T follicular helper cell (primary cell): ENCODE results near the gene AADACL3.
"Not testable (repeated sequence)": the region's sequence is repeated elsewhere in the genome, so short reads cannot be mapped to it uniquely, and the experiment has no call there.

Experiments
- DNase-seq: peaks from one replicate; pipeline ENCODE4 v3.0.0-alpha.2; 2020; ENCODE audit warnings: low read depth

AADACL3 gene

DNA sequence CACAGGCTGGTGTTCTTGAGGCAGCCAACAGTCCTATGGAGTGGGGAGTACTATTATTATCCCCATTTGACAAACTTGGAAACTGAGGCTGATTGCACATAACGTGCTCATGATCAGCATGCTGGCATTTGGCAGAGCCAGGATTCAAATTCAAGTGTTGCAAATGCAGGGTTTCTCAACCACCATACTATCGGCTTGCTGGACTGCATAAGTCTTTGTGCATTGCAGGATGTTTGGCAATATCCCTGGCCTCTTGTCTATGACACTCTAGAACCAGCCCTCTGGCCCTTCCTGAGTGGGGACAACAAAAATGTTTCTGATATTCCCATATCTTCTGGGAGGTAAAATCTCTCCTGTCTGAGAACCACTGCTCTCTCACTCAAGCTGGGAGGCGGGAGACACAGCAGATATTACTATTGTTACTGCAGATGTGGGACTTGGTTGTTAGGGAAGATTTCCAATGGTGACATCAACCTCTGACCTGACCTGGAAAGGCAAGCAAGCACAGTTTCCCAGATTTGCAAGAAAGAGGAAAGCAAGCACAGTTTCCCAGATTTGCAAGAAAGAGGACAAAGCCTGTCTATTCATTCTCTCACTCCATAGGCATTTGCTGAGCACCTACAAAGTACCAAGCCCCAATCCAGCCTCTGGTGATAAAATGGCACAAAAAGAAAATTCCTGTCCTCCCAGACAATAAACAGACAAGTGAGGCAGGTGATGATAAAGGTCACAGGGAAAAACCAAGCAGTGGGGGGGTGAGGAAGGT lies 1.0 kb upstream of the AADACL3 start:
- DNase-seq: no peak

DNA sequence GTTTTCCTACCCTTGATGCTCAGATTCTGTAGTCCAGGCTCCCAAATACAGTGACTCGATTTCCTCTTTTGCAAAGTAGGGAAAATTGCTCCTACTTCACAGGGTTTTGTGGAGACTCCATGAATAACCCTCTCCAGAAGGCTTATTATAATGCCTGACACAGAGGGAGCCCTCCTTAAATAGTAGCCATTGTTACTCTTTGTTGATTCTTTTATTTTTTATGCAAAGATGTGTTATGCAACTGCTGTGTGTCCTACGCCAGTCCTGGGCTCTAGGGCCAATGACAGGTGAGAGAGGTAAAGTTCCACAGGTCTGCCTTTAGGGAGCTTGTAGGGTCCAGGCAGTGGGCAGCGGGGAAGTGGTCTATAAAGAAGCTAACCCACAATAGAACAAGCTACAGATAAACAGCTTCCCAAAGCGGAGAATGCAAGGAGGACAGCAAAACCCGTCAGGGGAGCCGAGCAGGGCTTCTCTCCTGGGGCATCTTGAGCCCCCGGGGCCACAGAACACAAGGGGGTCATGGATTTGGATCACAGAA lies 1.5 kb downstream of the AADACL3 start:
- no peak for DNase-seq

DNA sequence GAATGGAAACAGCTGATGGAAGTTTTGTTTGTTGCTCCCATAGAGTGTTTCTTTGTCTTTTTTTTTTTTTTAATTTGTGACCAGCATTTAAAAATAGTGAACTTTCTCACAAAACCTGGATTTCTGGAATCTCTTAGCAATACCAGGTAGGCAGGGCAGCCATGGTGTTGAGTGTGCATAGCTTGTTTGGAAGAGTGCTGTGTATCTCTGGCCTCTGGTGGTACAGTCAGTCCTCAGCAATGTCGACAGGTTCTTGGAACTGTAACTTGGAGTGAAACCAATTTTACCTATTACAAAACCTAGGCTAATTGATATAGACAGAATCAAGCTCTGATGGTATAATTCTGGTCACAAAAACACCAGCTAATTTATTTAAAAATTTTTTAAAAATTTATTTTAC lies 6.7 kb downstream of the AADACL3 start:
- DNase-seq: no peak

DNA sequence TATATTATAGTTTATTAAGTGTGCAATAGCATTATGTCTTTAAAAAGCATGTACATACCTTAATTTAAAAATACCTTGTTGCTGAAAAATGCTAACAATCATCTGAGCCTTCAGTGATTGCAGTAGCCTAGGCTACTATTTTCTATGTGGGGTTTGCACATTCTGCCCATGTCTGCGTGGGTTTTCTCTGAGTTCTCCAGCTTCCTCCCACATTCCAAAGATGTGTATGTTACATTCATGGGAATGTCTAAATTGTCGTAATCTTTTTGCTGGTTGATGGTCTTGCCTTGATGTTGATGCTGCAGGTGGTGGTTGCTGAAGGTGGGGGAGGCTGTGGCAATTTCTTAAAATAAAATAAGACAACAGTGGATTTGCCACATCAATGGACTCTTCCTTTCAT lies 12.5 kb downstream of the AADACL3 start:
- DNase-seq: no peak

DNA sequence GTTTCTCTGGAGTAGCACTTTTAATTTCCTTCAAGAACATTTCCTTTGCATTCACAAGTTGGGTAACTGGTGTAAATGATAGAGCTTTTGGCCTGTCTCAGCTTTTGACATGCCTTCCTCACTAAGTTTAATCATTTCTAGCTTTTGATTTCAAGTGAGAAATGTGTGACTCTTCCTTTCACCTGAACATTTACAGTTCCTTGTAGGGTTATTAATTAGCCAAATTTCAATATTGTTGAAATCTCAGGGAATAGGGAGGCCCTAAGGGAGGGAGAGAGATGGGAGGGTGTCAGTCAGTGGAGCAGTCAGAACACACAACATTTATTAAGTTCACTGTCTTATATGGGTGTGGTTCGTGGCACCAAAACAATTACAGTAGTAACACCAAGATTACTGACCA lies 14.2 kb downstream of the AADACL3 start:
- DNase-seq: no peak

DNA sequence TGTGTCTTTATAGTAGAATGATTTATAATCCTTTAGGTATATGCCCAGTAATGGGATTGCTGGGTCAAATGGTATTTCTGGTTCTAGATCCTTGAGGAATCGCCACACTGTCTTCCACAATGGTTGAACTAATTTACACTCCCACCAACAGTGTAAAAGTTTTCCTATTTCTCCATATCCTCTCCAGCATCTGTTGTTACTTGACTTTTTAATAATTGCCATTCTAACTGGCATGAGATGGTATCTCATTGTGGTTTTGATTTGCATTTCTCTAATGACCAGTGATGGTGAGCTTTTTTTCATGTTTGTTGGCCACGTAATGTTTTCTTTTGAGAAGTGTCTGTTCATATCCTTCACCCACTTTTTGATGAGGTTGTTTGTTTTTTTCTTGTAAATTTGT lies 15.2 kb downstream of the AADACL3 start:
- DNase-seq: not testable (repeated sequence)

DNA sequence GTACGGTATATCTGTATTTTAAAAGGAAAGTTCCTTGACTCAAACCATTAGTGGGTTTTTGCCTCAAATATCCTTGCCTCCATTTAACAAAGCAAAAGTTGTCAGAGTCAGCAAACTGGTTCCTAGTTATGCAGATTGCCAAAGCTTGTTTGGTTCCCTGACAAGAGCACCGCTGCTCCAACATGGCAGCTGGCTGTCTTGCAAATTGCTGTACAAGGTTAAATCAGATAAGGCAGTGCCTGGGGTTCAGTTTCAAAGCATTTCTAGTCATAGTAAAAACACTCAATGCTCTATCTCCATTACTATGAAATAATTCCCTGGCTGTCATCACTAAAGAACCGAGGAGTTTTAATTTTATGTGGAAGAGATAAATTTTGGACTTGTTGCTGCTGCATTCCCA lies 18.7 kb downstream of the AADACL3 start:
- no peak for DNase-seq

DNA sequence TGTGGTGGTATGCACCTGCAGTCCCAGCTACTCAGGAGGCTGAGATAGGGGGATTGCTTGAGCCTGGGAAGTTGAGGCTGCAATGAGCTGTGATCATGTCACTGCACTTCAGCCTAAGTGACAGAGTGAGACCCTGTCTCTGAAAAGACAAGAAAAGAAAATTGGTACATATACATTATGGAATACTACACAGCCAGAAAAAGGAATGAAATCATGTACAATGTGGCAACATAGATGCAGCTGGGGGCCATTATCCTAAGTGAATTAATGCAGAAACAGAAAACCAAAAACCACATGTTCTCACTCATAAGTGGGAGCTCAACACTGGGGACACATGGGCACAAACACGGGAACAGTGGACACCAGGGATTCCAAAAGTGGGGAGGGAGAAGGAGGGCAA lies 23.0 kb downstream of the AADACL3 start:
- no peak for DNase-seq

DNA sequence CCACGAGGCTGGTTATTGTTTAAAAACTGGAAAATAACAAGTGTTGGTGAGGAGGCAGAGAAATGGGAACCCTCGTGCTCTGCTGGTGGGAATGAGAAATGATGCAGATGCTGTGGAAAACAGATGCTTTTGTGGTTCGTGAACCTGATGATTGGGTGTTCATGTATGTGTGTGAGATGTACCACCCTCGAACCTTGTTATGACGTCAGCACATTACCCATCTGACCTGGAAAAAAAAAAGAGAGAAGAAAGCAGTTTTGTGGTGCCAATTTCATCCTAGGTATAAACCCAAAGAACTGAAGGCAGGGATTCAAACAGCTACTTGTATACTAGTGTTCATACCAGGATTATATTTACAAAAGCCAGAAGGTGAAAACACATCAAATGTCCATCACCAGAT lies 23.7 kb downstream of the AADACL3 start:
- DNase-seq: no peak

DNA sequence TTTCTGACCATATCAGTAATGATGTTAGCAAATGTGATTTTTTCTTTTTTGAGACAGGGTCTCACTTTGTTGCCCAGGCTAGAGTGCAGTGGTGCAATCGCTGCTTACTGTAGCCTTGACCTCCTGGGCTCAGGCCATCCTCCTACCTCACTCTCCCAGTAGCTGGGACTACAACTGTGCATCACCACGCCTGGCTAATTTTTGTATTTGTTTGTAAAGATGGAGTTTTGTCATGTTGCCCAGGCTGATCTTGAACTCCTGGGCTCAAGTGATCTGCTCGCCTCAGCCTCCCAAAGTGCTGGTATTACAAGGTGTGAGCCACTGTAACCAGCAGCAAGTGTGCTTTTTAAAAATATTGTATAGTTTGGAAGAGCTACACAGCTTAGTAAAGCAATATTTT lies 26.0 kb downstream of the AADACL3 start:
- no peak for DNase-seq

DNA sequence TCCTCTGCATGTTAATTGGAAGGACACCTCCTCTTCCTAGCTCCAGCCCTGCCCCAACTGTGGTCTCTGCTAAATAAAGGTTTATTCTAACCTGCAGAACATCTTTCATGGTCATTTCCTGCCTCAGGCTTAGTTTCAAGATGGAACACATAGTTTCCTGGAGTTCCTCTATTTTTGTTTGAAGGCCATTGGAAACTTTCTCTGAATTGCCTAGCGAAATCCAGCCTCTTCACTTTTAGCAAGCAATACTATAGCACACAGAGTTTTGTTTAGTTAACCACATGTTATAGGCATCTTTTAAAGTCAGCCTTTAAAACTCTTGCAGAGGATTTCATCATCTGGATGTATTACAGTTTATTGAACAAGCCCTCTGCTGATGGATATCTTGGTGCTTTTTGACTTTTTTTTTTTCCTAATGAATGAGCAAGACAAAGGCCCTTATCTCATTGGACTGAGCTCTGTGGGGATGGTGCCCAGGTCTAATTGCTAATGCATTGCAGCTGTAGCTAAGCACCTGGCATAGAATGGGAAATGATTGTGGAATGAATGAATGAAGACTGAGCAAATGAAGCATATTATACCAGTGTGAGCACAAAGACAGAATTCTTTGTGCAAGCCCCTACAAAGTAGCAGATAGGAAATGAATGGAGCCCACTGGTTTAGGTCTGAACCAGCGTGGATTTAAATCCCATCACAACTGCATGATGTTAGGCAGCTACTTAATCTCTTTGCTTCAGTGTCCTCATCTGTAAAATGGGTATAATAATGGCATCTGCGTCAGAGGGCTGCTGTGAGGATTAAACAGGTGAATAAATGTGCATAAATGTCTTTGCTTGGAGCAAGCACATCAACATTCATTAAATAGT lies 29.4 kb downstream of the AADACL3 start:
- no peak for DNase-seq

DNA sequence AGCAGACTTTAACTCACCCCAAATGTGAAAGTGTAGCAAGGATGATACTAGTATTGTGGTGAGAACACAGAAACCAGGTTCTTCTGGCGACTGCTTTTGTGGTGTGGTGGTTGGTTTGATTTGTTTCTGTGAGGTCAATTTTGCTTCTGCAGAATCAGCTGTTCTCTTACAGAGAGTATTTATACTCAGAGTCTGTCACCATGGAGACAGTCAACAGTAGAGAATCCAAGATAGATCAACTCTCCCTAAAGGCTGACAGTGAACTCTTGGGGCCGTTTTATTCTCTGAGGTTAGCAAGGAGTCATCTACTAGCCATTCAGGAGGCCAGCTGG lies 30.0 kb downstream of the AADACL3 start, which contains the start of gene CFAP107:
Gene CFAP107 (plus strand): TSS at position 209 of the 332 bp plus-strand sequence. CDS start 231 bp downstream, outside the sequence.
- DNase-seq: no peak

DNA sequence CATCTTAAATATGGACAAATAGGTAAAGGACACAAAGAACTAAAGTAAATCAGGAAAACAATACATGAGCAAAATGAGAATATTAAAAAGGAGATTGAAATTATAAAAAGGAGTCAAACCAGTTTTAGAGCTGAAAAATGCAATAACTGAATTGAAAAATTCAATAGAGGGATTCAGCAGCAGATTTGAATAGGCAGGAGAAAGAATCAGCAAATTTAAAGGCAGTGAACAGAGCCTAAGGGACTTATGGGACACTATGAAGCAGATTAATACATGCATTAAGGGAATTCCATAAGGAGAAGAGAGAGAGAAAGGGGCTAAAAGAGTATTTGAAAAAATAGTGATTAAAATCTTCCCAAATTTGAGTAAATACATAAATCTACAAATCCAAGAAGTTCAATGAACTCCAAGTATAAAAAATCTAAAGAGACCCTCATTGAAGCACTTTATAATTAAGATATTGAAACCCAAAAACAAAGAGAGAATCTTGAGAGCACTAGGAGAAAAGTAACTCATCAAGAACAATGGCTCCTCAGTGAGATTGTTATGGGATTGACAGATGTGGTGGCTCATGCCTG lies 33.0 kb downstream of the AADACL3 start:
- no peak for DNase-seq

DNA sequence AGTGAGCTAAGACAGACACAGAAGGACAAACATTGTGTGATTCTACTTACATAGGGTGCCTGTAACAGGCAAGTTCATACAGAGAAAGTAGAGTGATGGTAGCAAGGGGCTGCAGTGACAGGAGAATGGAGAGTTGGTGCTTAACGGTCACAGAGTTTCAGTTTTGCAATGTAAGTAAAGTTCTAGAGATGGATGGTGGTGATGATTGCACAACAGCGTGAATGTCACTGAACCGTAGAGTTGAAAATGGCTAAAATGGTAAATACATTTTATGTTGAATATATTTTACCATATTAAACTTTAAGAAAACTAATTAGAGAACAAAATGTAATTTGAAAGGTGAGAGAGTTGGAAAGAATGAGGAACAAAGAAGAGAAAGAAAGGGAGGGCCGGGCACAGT lies 38.8 kb downstream of the AADACL3 start:
- no peak for DNase-seq

DNA sequence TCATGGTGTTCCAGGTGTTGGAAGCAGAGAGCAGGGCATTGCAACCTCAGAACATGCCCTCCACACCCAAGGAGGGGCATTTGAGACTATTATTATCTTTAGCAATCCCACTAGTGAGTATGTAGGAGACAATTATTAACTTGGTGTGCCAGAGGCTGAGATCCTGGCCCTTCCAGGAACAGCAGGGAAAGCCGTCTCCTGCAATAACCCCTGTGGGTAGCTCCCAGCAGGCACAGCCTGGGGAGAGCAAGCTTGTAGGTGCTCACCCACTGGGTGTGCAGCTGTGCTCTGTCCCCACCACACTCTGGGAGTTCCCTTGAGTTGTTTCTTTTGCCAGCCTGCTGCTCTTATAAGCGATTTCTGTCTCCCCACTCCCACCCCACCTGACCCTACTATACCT lies 40.4 kb downstream of the AADACL3 start:
- DNase-seq: no peak

DNA sequence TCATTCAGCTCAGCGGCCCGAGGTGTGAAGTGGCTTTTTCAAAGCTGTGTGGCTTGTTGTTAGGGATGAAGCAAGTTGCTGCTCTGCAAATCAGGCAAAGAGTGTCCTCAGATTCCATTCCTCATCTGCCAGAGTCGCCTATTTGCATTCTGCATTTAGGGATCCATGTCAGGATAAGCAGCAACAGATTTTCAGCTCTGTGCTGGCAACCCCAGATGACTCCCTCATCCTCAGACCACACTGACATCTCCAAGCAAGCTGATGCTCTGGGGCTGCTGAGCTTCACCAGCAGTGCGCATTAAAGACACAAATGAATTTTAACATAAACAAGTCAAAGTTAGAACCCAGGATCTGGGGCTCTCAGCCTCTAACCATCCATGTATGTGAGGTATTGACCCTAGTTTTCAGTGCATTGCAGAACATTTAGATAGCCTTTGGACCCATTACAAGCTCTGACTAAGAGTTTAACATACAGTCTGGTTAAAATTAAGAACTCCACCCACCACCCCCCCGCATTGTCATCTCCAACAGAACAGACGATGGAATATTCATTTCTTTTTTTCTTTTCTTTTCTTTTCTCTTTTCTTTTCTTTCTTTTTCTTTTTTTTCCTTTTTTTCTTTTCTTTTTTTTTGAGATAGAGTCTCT lies 41.0 kb downstream of the AADACL3 start:
- DNase-seq: no peak

DNA sequence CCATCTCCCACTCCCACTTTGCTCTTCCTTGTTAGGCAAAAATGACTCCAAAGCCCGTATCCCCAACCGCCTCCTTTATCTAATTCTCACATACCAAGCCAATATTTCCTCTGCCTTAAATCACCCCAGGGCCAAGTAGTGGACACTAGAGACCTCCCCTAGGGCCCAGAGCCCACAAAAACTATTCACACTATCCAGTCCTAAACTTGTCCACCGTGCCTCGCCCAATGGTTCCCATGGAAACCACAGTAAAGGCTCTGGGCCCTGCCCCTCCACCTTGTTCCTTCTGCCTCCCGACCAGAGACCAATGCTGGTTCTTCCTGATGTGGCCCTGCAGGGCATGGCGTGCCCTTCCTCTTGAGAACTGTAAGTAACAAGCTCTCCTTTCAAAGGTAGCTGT lies 41.9 kb downstream of the AADACL3 start:
- DNase-seq: no peak

DNA sequence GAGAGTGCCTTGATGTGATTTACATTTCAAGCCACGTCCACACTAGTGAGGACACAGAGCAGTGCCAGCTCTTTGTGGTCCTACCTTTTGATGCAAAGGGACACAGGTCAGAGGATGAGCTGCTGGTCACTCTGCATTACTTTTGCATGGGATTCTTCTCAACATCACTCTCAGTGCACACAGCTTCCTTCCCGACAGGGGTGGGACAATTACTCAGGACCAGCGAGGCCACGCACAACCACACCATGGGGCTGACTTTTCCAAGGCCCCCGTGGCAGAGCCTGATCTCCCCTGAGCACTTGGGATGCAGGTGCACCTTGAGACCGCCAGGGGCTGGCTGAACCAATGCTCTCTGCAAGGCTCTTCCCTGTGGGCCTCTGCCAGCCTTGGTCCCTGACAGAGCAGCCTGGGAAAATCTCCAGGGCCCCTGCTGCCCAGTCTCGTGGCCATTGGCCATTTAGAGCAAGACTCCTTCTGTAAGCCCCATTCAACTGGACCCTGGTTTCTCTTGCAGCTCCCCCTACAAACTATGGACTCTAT lies 44.4 kb downstream of the AADACL3 start:
- DNase-seq: no peak

DNA sequence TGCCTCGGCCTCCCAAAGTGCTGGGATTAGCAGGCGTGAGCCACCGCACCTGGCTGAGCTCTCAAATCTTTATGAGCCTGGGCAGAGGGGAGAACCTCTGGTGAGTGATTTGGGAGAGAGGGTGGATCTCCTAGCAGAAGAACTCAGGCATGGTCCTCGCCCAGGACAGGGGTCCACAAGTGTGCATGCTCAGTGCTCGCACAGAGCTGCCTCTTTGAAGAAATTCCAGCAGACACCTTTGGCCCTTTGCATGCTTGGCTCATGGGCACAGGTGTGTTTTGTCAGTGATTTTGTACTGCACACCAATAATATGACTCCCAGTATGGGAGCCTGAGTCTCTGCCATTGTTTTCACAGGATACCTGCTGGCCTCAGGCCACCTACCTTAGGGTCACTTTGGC lies 45.9 kb downstream of the AADACL3 start:
- no peak for DNase-seq

DNA sequence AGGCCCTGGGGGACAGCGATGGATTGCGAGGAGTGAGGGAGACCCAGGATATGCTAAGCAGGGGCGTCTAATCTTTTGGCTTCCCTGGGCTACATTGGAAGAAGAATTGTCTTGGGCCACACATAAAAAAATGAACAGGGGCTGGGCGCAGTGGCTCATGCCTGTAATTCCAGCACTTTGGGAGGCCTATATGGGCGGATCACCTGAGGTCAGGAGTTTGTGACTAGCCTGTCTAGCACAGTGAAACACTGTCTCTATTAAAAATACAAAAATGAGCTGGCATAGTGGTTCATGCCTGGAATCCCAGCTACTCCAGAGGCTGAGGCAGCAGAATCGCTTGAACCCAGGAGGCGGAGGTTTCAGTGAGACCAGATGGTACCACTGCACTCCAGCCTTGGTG lies 46.9 kb downstream of the AADACL3 start:
- no peak for DNase-seq

DNA sequence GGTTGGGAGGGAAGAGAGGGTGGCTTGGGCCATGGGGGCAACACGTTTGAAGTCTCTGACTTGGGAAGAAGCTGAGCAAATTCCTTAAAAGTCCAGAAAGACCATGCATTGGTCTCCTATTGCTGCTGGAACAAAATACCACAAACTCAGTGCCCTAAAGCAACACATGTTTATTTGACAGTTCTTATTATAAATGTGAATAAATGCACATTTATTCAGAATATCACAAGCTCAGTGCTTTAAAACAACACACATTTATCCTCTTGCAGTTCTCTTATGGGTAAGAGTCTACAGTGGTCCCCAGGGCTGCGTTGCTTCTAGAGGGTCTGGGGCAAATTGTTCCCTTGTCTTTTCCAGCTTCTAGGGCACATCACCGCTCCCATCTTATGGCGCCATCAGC lies 47.6 kb downstream of the AADACL3 start:
- DNase-seq: no peak

DNA sequence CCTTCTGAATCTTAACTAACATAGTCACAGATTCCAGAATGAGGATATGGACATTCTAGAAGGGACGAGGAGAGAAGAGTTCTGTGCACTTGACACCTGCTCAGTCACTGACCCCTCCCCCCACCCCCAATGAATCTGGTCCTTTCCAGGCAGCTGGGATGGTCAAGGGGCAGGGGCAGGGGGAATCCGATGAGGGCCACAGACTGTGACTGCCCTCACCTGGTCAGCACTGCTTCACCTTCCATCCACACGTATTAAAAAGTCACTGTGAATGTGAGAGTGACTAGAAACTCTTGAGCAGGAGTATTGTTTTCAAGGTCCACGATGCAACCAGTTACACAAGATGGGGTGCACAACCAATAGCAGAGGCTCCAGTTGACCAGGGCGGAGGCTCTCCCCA lies 48.1 kb downstream of the AADACL3 start:
- DNase-seq: no peak
